H1 (cell line): ENCODE data around the gene TMEM79. TPM values are rescaled to one million over a fixed set of nuclear protein-coding genes. Genes with fewer than 3 reads are reported as not detected.

Experiments used
- CHD2 ChIP-seq: IDR thresholded peaks from 2 replicates; pipeline ENCODE4 v1.6.1; 2012; ENCODE audit warnings: low read length, improper control_type of control experiment
- polyA plus RNA-seq, 7 experiments: library from polyadenylated mRNA; depleted of rRNA in 3 of 7; stranded (reverse) in 5 of 7; unstranded in 2 of 7; fragments of >200 nt in 5 of 7; fragments of 200-250 nt in 2 of 7; gene quantifications; 1 replicate in 5 of 7; 2 replicates in 1 of 7; 4 replicates in 1 of 7; pipeline versions ENCODE4 v1.2.1 to v1.2.3, GENCODE V29; 2011 to 2013; ENCODE audit warnings: missing spikeins in 2 of 7, mixed read lengths in 2 of 7
- total RNA-seq: library from RNA; stranded (reverse); fragmentation: NEBNext Ultra II Directional; extraction: Animal tissue kit (Norgen Biotek cat#: 25700); gene quantifications from 2 replicates; pipeline ENCODE4 v1.2.1, GENCODE V29; 2021

Gene TMEM79
- total and polyA plus RNA-seq, 2 of the 8 experiments (the other 6 are each of a cell fraction or from before 2014, with no cell fraction given) = 2.1 to 2.3 TPM

DNA sequence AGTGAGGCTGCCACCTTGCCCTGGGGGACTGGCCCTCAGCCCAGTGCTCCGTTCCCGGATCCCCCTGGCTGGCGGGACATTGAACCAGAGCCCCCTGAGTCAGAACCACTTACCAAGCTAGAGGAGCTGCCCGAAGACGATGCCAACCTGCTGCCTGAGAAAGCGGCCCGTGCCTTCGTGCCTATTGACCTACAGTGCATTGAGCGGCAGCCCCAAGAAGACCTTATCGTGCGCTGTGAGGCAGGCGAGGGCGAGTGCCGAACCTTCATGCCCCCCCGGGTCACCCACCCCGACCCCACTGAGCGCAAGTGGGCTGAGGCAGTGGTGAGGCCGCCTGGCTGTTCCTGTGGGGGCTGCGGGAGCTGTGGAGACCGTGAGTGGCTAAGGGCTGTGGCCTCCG is 1.3 kb downstream of the TMEM79 start (continued):
- no peak for TF ChIP-seq CHD2
- TF ChIP-seq, all 59 proteins: peak for 0
